ENCODE measurements around the gene BBS9.

DNA sequence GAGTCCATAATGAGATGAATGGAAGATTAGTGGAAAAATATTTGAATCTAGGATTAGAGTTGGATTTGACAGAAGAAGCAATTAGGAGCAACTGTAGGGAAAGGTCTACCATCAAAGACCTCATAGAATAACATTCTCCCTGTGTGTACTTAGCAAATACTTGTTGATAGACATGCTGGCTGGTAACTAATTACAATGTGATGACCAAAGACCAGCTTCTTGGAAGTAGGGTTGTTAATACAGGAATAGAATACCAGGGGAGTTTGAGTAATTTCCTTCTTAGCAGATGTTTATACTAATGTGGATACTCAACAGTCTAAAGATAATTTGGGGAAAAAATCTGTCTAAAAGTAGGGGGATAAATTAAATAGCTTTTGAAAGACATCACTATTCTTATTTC, 418.5 kb downstream of the BBS9 start:
- TF ChIP-seq POLR2A (IDR thresholded peaks at IDR 0.05) (no peak), CTCF (IDR thresholded peaks at IDR 0.05) (no peak), POLR2AphosphoS5 (IDR thresholded peaks at IDR 0.05) (no peak), EP300 (IDR thresholded peaks at IDR 0.05) (no peak)
